DOHH2 (cell line): ENCODE measurements around the gene PLBD1.

Source experiments
- CTCF ChIP-seq: fragments of 200-600 bp; sonication (generic); IDR thresholded peaks from one replicate; pipeline ENCODE4 v1.5.1; 2014; ENCODE audit warnings: antibody characterized with exemption, mild to moderate bottlenecking, low read depth, low read length; ENCODE audit not compliant: poor library complexity, severe bottlenecking
- EZH2phosphoT487 ChIP-seq: fragments of 200-600 bp; sonication (generic); IDR thresholded peaks from 2 replicates; pipeline ENCODE4 v1.6.1; 2017; ENCODE audit warnings: borderline replicate concordance, mild to moderate bottlenecking, antibody characterized with exemption, low read length, moderate library complexity, mixed read lengths

- TF ChIP-seq CTCF (no peak), EZH2phosphoT487 (no peak)
Measured at GRCh38 chr12:14521822-14522221, 45.9 kb downstream of the PLBD1 start.
